ENCODE results near the gene KRTAP10-1.

Gene KRTAP10-1

DNA sequence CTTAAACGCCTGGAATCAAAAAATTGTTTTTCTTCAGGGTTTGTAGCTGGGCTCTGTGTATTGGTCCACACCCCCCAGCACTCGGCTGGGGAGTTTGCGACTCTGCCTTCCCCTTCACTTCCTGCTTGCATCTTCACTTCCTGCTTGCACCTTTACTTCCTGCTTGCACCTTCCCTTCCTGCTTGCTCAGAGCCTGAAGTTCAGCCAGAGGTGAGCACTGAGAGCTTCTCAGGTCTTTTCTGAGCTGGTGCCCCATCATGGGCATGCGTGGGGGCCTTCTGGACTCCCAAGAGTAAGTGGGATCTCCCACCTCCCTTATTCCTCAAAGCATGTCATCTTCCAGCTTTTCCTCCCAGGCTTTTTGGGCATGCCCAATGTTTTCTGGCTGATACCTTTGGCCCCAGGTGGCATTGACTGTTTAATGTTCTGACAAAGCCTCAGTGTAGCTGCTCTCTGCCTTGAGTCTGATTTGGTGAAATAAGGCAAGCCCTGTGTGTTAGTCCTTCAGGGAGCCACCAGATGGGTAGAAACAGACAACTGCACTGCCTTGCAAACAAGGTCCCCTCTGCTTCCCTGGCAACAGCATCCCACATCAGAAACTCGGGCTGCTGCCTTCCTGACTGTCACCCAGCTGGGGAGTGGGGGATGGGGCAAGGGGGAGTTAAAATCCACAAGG lies 7.8 kb upstream of the KRTAP10-1 start:
- no peak for DNase-seq

DNA sequence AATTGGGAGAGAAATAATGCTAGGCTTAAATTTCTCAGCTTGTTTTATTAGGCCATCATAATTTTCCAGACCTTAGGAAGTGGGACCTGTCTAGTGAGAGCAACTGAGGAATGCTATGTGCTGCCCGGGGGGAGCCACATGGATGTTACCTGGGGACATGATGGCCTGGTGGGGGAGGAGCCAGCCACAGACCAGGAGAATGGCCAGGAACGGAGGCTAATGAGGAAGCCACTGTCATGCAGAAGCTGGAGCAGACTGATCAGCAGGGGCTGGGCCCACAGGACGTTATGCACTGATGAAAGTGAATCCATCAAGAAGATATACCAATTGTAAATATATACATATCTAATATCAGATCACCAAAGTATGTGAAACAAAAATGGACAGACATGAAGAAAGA lies 4.6 kb upstream of the KRTAP10-1 start:
- no peak for DNase-seq

GRCh38 chr21:44542716-44543115 lies 2.7 kb upstream of the KRTAP10-1 start:
- no peak for DNase-seq

- no peak for DNase-seq
These were observed 820 bp upstream of the KRTAP10-1 start for GRCh38 chr21:44540741-44541288.

DNA sequence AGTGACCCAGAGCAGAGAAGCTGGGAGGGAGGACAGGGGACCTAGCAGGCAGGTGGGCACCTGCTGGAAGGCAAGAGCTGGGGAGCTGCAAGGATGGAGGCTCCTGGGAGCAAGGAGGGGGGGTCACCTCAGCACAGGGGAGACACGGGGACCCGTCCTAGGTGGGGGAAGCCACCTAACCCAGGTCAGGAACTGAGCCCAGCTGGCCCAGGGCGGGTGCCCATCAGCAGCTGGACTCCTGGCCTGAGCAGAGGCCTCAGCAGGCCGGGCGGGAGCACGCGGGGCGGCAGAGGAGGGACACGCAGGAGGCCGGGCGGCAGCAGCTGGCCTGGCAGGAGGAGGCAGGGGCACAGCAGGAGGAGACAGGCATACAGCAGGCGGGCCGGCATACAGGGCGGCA lies 949 bp downstream of the KRTAP10-1 start:
- DNase-seq, result no peak

DNA sequence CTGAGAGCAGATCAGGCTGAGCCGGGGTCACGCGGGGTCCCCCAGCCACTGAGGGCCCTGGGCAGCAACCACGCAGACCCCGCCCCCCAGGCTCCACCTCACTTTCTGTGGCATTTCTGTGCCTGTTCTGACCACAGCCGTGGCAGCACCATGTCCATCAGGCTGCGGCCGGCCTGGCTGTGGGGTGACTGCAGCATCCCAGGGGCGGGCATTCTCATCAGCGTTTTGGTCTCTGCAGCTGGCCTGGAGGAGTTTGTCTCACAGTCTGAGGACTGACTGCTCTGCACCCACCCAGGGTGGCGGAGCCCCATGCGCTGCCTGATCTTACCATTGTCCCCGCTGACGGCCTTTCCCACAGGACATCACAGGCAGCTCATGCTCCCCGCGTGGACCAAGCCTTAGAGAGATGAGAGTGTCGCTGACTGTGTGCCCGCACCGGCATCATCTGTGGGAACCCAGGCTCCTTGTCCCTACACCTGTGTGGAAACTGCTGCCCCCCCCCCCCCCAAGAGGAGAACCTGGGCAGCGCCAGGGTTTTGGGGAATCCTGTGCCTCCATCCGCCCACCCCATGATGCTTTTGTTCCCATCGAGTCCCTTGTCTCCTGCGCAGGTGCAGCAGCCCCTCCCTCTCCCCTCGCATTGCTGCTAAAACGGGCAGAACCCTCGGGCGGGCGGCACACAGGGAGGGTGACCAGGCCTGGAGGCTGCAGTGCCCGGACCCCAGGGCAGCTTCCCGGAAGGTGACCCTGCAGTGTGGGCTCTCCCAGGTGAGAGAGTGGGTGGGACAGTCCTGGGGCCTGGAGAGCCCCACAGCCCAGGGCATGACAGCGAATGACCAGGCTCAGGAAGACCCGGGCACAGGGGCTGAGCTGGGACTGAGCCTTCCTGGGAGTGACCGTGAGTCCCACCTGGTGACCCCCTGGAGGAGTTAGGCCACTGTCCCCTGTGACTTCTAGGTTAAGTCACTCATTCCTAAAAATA lies 1.8 kb downstream of the KRTAP10-1 start:
- DNase-seq, result no peak

DNA sequence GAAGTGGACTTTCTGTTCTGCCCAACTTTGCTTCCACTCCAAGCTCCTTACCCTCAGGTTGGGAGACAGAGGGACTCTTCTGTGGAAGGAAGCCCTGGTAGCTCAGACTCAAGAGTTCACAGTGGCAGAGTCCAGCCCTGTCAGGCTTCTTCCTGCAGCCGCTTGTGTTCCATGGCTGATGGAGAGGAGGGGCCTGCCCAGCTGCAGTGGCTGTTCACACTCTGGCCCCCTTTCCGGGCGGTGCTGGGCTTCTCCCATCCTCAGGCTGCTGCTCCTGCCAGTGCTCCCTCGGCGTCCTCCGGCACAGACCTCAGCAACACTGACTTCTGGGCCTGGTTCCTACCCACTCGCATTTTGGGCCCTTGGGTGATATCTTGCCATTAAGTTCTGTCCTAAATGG lies 4.0 kb downstream of the KRTAP10-1 start:
- no peak for DNase-seq

DNA sequence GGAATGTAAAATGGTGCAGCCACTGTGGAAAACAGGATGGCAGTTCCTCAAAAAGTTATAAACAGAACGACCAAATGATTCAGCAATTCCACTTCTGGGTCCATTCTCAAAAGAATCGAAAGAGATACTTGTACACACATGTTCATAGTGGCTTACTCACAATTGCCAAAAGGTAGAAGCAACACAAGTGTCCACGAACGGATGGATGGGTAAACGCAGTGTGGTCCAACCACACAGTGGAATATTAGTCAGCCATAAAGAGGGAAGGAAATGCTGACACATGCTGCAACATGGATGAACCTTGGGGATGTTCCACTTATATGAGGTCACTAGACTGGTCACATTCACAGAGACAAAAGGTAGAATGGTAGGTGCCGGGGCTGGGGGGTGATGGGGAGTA lies 5.3 kb downstream of the KRTAP10-1 start:
- DNase-seq, result no peak

- no peak for DNase-seq
These were observed 5.9 kb downstream of the KRTAP10-1 start for GRCh38 chr21:44533891-44534627.

DNA sequence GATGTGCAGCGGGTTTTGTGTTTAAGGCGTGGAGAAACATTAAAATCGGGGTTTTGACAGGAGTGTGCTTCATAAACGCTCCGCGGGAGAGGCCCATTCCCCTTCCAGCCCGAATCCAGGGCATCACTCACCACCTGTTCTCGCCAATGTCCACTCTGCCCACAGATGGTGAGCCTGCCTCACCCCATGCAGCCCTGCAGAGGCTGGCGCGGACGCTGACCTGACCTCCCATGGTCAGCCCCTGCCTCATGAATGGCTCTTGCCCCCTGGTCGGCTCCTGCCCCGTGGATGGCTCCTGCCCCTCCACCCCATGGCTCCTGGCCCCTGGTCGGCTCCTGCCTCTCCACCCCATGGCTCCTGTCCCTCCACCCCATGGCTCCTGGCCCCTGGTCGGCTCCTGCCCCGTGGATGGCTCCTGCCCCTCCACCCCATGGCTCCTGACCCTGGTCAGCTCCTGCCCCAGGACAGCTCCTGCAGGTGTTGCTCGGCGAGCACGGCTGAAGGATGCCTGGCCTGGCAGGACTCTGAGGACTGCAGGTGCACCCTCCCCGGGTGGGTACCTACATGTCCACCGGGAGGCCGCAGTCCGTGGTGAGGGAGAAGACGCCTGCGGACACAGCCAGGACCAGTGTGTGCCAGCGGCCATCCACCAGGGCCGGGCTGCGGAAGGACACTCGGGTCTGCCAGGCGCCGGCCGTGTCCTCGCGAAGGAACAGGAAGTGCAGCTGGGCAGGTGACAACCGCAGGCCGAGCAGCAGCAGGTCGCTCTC lies 6.7 kb downstream of the KRTAP10-1 start:
- no peak for DNase-seq

- no peak for DNase-seq
These were observed 7.3 kb downstream of the KRTAP10-1 start for GRCh38 chr21:44532712-44533111.

- no peak for DNase-seq
These were observed 8.1 kb downstream of the KRTAP10-1 start for GRCh38 chr21:44531606-44532564.

DNA sequence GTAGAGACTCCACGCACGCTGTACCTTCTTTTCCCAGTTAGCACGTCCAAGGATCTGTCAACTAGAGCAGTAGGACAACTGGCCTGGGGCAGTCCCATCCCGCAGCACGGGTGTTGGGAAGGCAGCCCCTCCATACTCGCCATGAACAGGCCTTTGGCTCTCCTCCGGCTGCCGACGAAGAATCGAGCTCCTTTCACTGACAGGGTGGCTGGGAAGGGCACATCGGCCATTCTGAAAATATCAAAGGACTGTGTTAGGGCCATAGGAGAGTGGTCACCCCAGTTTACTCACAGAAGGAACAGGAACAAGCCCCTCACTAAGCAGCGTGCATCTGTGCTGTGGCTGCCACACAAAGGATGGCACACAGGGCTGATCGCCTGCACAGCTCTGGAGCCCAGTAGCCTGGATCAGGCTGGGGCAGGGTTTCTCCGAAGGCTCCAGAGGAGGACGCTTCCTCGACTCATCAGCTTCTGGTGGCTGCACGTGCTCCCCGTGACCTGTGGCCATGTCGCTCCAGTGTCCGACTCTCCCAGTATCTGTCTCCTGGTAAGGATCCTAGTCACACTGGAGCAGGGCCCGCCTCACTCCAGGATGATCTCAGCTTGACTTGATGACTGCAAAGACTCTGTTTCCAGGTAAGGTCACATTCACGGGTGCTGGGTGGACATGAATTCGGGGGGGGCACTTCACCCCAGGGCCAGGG lies 8.9 kb downstream of the KRTAP10-1 start:
- DNase-seq, result no peak

DNA sequence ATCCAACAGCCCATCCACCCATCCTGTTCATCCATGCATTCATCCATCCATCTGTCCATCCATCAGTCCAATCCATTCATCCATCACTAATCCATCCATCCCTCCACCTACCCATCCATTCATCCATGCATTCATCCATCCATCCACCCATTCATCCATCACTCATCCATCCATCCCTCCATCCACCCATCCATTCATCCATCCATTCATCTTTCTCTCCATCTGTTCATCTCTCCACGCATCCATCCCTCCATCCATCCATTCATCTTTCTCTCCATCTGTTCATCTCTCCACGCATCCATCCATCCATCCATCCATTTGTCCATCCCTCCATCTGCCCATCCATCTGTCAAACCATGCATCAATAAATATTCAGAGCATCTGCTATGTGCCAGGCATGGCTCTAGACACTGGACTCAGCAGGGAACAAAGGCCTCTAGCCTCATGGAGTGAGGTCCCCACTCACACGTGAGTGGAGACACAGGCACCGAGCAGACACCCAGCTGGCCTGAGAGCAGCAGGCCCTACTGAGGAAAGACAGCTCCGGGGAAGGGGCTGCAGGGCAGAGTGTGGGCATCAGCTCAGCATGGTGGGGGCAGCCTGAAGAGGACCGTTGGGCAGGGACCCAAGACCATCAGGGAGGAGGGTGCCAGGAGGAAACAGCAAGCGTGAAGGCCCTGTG lies 9.6 kb downstream of the KRTAP10-1 start:
- no peak for DNase-seq

GRCh38 chr21:44529503-44530125 lies 10.4 kb downstream of the KRTAP10-1 start:
- no peak for DNase-seq

DNA sequence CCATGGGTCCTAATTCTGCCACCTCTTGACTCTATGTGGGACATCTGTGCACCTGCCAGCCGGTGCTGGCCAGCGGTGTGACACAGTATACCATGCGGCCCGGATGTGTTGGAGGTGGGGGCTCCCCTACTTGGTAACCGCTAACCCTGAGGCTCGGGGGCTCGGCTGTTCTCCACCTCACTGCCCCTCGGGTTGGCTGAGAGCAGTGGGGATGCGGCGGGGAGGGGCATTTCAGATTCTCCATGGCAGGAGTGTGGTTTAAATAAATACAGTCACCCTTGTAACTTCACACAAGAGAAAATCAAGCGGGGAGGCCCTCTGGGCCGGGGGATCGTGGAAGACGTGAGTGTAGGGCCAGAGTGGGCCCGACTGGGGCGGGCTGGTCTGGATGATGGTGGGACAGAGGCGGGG lies 11.0 kb downstream of the KRTAP10-1 start:
- DNase-seq, result no peak

DNA sequence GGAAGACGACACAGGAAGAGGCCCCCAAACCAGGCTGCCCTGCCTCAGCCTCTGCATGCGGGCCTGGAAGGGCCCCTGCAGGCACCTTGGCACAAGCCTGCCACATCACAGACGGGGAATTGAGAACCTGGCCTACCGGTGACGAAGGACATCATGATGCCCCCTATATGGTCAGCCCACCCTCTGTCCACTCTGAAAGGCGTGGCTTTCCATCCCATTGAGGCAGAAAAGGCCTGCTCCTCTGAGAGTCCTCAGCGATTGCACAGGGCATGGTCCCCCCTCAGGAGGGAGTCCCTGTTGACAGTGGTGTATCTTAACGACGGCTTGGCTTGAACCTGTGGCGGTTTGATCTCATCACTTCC lies 11.4 kb downstream of the KRTAP10-1 start:
- DNase-seq, result no peak

- DNase-seq, result no peak
These were observed 11.9 kb downstream of the KRTAP10-1 start for GRCh38 chr21:44527983-44528633.

Data from SW 1271 (cell line).